Trophoblast cell (in vitro differentiated cells and primary cell): Measurements from ENCODE around the gene DPH1.

Experiments
- DNase-seq, 2 donors: peaks; one replicate each; pipeline ENCODE4 v3.0.0-alpha.2; 2016
- H2AFZ ChIP-seq: 2 replicates; pipeline ENCODE4 v1.6.1; 2013; ENCODE audit warnings: low read length, moderate library complexity, mild to moderate bottlenecking; ENCODE audit not compliant: insufficient read depth, poor library complexity
- H2AK5ac ChIP-seq: 2 replicates; pipeline ENCODE4 v1.6.1; 2013; ENCODE audit warnings: mild to moderate bottlenecking, low read length
- H2BK120ac ChIP-seq: 2 replicates; pipeline ENCODE4 v1.6.1; 2013; ENCODE audit warnings: low read length, mild to moderate bottlenecking, moderate library complexity; ENCODE audit not compliant: insufficient read depth, poor library complexity
- H2BK12ac ChIP-seq: 2 replicates; pipeline ENCODE4 v1.6.1; 2013; ENCODE audit warnings: mild to moderate bottlenecking, low read length, moderate library complexity
- H2BK5ac ChIP-seq: 2 replicates; pipeline ENCODE4 v1.6.1; 2013; ENCODE audit warnings: low read length, low read depth, moderate library complexity, mild to moderate bottlenecking; ENCODE audit not compliant: poor library complexity
- H3K14ac ChIP-seq: 2 replicates; pipeline ENCODE4 v1.6.1; 2013; ENCODE audit warnings: mild to moderate bottlenecking, low read length
- H3K18ac ChIP-seq: 2 replicates; pipeline ENCODE4 v1.6.1; 2013; ENCODE audit warnings: mild to moderate bottlenecking, low read length
- H3K23ac ChIP-seq: 2 replicates; pipeline ENCODE4 v1.6.1; 2013; ENCODE audit warnings: low read length
- H3K27ac ChIP-seq: 2 replicates; pipeline ENCODE4 v1.5.1; 2013; ENCODE audit warnings: low read depth, mild to moderate bottlenecking, inconsistent platforms, low read length, moderate library complexity
- H3K27me3 ChIP-seq: 2 replicates; pipeline ENCODE4 v1.6.1; 2013; ENCODE audit warnings: inconsistent platforms, mild to moderate bottlenecking, low read length, moderate library complexity; ENCODE audit not compliant: insufficient read depth
- H3K36me3 ChIP-seq, 2 experiments: 1 replicate in 1 of 2; 2 replicates in 1 of 2; pipeline ENCODE4 v1.6.1; 2013; ENCODE audit warnings: low read length in 2 of 2, mild to moderate bottlenecking in 2 of 2, moderate library complexity in 1 of 2; ENCODE audit not compliant: insufficient read depth in 2 of 2, control insufficient read depth in 1 of 2
- H3K4ac ChIP-seq: 2 replicates; pipeline ENCODE4 v1.6.1; 2013; ENCODE audit warnings: low read depth, mild to moderate bottlenecking, low read length, moderate library complexity
- H3K4me1 ChIP-seq, 2 experiments: 1 replicate in 1 of 2; 2 replicates in 1 of 2; pipeline ENCODE4 v1.6.1; 2013; ENCODE audit warnings: low read length in 2 of 2, mild to moderate bottlenecking in 2 of 2, moderate library complexity in 1 of 2; ENCODE audit not compliant: insufficient read depth in 2 of 2, control insufficient read depth in 1 of 2
- H3K4me2 ChIP-seq: 2 replicates; pipeline ENCODE4 v1.6.1; 2013; ENCODE audit warnings: inconsistent platforms, mild to moderate bottlenecking, low read length, moderate library complexity
- H3K4me3 ChIP-seq: 2 replicates; pipeline ENCODE4 v1.5.1; 2013; ENCODE audit warnings: mild to moderate bottlenecking, low read depth, low read length, inconsistent platforms
- H3K79me1 ChIP-seq: one replicate; pipeline ENCODE4 v1.6.1; 2013; ENCODE audit warnings: low read length
- H3K79me2 ChIP-seq: 2 replicates; pipeline ENCODE4 v1.6.1; 2013; ENCODE audit warnings: low read length, mild to moderate bottlenecking; ENCODE audit not compliant: control insufficient read depth, insufficient read depth, poor library complexity
- H3K9ac ChIP-seq: 2 replicates; pipeline ENCODE4 v1.6.1; 2013; ENCODE audit warnings: mild to moderate bottlenecking, low read length
- H3K9me3 ChIP-seq: 2 replicates; pipeline ENCODE4 v1.6.1; 2013; ENCODE audit warnings: low read depth, mild to moderate bottlenecking, control low read depth, inconsistent platforms, low read length; ENCODE audit not compliant: insufficient read depth
- H4K12ac ChIP-seq: 2 replicates; pipeline ENCODE4 v1.6.1; 2013; ENCODE audit warnings: low read depth, mild to moderate bottlenecking, low read length, moderate library complexity
- H4K8ac ChIP-seq: 2 replicates; pipeline ENCODE4 v1.6.1; 2013; ENCODE audit warnings: low read depth, mild to moderate bottlenecking, low read length, moderate library complexity
- H4K91ac ChIP-seq: one replicate; pipeline ENCODE4 v1.6.1; 2013; ENCODE audit warnings: low read depth, mild to moderate bottlenecking, low read length, moderate library complexity
- WGBS: extraction: QIAGEN DNeasy Blood & Tissue Kit; methylation state at CpG from one replicate; pipeline ENCODE4 v1.1.7; 2013; ENCODE audit warnings: missing lambda C conversion rate; ENCODE audit not compliant: insufficient read length, insufficient coverage; ENCODE audit errors: extremely low coverage; 5-methylcytosine and 5-hydroxymethylcytosine counted together

Gene DPH1

GRCh38 chr17:2054512-2055291, 24.7 kb downstream of the DPH1 start, which contains the start of gene HIC1:
Gene HIC1 (plus strand): TSS chr17:2055103. CDS start chr17:2056691, 1,588 bp downstream.
- Histone ChIP-seq H4K8ac (no peak within 1 kb of the TSS), H4K91ac (peak within 1 kb of the TSS; percentile 58), H4K12ac (no peak within 1 kb of the TSS), H3K36me3 (peaks cover 6 to 12% of the 10 kb centered on the region in 2 experiments), H2AFZ (peak within 1 kb of the TSS; percentile 25), H3K23ac (no peak within 1 kb of the TSS), H3K79me2 (peaks cover 2% of the 10 kb centered on the region), H2BK12ac (no peak within 1 kb of the TSS), H2BK5ac (no peak within 1 kb of the TSS), H3K14ac (peak within 1 kb of the TSS; percentile 47), H3K4me3 (peak within 1 kb of the TSS; percentile 65), H3K4me1 (peaks cover 33 to 52% of the 10 kb centered on the region in 2 experiments), H3K9ac (no peak within 1 kb of the TSS), H2AK5ac (no peak within 1 kb of the TSS), H2BK120ac (no peak within 1 kb of the TSS), H3K9me3 (peaks cover 18% of the 10 kb centered on the region), H3K27me3 (peaks cover 69% of the 10 kb centered on the region), H3K18ac (no peak within 1 kb of the TSS), H3K27ac (no peak within 1 kb of the TSS), H3K4ac (no peak within 1 kb of the TSS), H3K79me1 (peaks cover 9% of the 10 kb centered on the region), H3K4me2 (peak within 1 kb of the TSS; percentile 87)
- DNase-seq, result peak; percentile 78 to 91
- WGBS, result no CpG with 5 or more reads among the region's 72 CpGs

DNA sequence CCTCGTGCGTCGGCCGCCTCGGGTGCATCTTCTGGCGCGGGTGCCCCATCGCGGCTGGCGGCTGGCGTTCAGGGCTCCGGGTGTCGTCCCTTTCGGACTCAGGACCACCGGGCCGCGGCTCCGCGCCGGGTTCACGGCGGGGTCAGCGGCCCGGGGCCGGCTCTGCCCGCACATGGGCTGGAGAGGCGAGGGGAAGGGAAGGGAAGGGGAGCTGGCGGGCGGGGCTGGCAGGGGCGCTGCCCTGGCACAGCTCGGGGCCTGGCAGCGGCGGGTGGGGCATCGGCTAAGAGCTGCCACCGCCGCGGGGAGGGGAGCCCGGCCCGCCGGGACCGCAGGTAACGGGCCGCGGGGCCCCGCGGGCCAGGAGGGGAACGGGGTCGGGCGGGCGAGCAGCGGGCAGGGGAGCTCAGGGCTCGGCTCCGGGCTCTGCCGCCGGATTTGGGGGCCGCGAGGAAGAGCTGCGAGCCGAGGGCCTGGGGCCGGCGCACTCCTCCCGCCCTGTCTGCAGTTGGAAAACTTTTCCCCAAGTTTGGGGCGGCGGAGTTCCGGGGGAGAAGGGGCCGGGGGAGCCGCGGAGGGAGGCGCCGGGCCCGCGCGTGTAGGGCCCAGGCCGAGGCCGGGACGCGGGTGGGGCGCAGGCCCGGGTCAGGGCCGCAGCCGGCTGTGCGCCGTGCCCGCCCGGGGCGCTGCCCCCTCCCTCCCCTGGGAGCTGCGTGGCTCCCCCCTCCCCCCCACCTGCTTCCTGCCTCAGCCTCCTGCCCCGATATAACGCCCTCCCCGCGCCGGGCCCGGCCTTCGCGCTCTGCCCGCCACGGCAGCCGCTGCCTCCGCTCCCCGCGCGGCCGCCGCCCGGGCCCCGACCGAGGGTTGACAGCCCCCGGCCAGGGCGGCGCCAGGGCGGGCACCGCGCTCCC, 25.6 kb downstream of the DPH1 start:
- Histone ChIP-seq H3K4me1 (peaks cover 31 to 50% of the 10 kb centered on the region in 2 experiments), H3K79me2 (peaks cover 2% of the 10 kb centered on the region), H2AFZ (peak overlapping the region; percentile 25), H2BK12ac (no peak overlapping the region), H4K91ac (peak overlapping the region; percentile 58), H2AK5ac (no peak overlapping the region), H3K4me2 (peak overlapping the region; percentile 87), H2BK120ac (no peak overlapping the region), H3K9me3 (peaks cover 18% of the 10 kb centered on the region), H3K9ac (no peak overlapping the region), H4K12ac (no peak overlapping the region), H3K79me1 (peaks cover 9% of the 10 kb centered on the region), H2BK5ac (no peak overlapping the region), H3K14ac (peak overlapping the region; percentile 47), H3K18ac (no peak overlapping the region), H3K27me3 (peaks cover 68% of the 10 kb centered on the region), H3K36me3 (peaks cover 6 to 12% of the 10 kb centered on the region in 2 experiments), H3K4me3 (peak overlapping the region; percentile 65), H3K23ac (no peak overlapping the region), H3K4ac (no peak overlapping the region), H3K27ac (no peak overlapping the region), H4K8ac (no peak overlapping the region)
- no peak for DNase-seq
- WGBS, result no CpG with 5 or more reads among the region's 113 CpGs

DNA sequence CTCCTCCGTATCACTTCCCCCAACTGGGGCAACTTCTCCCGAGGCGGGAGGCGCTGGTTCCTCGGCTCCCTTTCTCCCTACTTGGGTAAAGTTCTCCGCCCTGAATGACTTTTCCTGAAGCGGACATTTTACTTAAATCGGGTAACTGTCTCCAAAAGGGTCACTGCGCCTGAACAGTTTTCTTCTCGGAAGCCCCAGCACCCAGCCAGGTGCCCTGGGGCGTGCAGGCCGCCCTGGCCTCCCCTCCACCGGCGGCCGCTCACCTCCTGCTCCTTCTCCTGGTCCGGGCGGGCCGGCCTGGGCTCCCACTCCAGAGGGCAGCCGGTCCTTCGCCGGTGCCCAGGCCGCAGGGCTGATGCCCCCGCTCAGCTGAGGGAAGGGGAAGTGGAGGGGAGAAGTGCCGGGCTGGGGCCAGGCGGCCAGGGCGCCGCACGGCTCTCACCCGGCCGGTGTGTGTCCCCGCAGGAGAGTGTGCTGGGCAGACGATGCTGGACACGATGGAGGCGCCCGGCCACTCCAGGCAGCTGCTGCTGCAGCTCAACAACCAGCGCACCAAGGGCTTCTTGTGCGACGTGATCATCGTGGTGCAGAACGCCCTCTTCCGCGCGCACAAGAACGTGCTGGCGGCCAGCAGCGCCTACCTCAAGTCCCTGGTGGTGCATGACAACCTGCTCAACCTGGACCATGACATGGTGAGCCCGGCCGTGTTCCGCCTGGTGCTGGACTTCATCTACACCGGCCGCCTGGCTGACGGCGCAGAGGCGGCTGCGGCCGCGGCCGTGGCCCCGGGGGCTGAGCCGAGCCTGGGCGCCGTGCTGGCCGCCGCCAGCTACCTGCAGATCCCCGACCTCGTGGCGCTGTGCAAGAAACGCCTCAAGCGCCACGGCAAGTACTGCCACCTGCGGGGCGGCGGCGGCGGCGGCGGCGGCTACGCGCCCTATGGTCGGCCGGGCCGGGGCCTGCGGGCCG, 26.5 kb downstream of the DPH1 start:
- Histone ChIP-seq H3K4me1 (peaks cover 33 to 46% of the 10 kb centered on the region in 2 experiments), H3K4me2 (peak overlapping the region; percentile 52), H3K27me3 (peaks cover 59% of the 10 kb centered on the region), H3K9ac (no peak overlapping the region), H4K12ac (no peak overlapping the region), H3K14ac (peak overlapping the region; percentile 11), H2BK5ac (no peak overlapping the region), H3K4ac (peak overlapping the region; percentile 12), H3K23ac (no peak overlapping the region), H3K18ac (peak overlapping the region; percentile 57), H2BK120ac (peak overlapping the region; percentile 57), H3K79me1 (peaks cover 9% of the 10 kb centered on the region), H3K9me3 (peaks cover 18% of the 10 kb centered on the region), H3K79me2 (peaks cover 2% of the 10 kb centered on the region), H3K27ac (no peak overlapping the region), H3K4me3 (peak overlapping the region; percentile 65), H3K36me3 (peaks cover 13 to 20% of the 10 kb centered on the region in 2 experiments), H2AFZ (peak overlapping the region; percentile 19), H2BK12ac (peak overlapping the region; percentile 41), H4K91ac (peak overlapping the region; percentile 17), H2AK5ac (peak overlapping the region; percentile 22), H4K8ac (no peak overlapping the region)
- WGBS, result no CpG with 5 or more reads among the region's 85 CpGs
- DNase-seq, result peak; percentile 69 to 73
